DND-41 (cell line): ENCODE data around the gene LRP4.

Source experiments
- ATAC-seq: fragments of 200-7000 bp; cut with Tn5 transposase; 3 replicates; pipeline ENCODE4 v1.9.1; 2021; ENCODE audit warnings: low read depth; ENCODE audit not compliant: insufficient read depth
- DNase-seq: peaks from one replicate; pipeline ENCODE4 v3.0.0-alpha.2; 2020
- H2AFZ ChIP-seq: 2 replicates; pipeline ENCODE4 v1.6.0; 2012; ENCODE audit warnings: low read depth, low read length
- H3K27ac ChIP-seq: 2 replicates; pipeline ENCODE4 v1.5.1; 2012; ENCODE audit warnings: low read length, inconsistent platforms
- H3K27me3 ChIP-seq: fragments of 200-600 bp; sonication (generic); 2 replicates; pipeline ENCODE4 v1.6.0; 2012; ENCODE audit warnings: low read length, mild to moderate bottlenecking, inconsistent platforms; ENCODE audit not compliant: insufficient read depth, poor library complexity
- H3K36me3 ChIP-seq: 2 replicates; pipeline ENCODE4 v1.5.1; 2012; ENCODE audit warnings: low read length, inconsistent platforms; ENCODE audit not compliant: insufficient read depth
- H3K4me1 ChIP-seq: 2 replicates; pipeline ENCODE4 v1.5.1; 2012; ENCODE audit warnings: mild to moderate bottlenecking, low read length; ENCODE audit not compliant: insufficient read depth
- H3K4me2 ChIP-seq: 2 replicates; pipeline ENCODE4 v1.6.0; 2012; ENCODE audit warnings: mild to moderate bottlenecking, moderate library complexity, low read length, inconsistent platforms; ENCODE audit not compliant: insufficient read depth
- H3K4me3 ChIP-seq, 2 experiments: fragments of 200-600 bp in 1 of 2; shearing (Covaris generic) in 1 of 2; 2 replicates each; pipeline ENCODE4 v1.5.1; 2012 to 2016; ENCODE audit warnings: inconsistent platforms in 2 of 2, low read length in 2 of 2, mild to moderate bottlenecking in 2 of 2, low read depth in 1 of 2, moderate library complexity in 1 of 2
- H3K79me2 ChIP-seq: 2 replicates; pipeline ENCODE4 v1.6.0; 2012; ENCODE audit warnings: low read length, inconsistent platforms; ENCODE audit not compliant: insufficient read depth
- H3K9ac ChIP-seq: 2 replicates; pipeline ENCODE4 v1.6.0; 2012; ENCODE audit warnings: low read depth, mild to moderate bottlenecking, inconsistent platforms, low read length, moderate library complexity
- H3K9me3 ChIP-seq: 2 replicates; pipeline ENCODE4 v1.5.1; 2012; ENCODE audit warnings: low read length, moderate library complexity, mild to moderate bottlenecking, inconsistent platforms; ENCODE audit not compliant: insufficient read depth, severe bottlenecking
- H4K20me1 ChIP-seq: 2 replicates; pipeline ENCODE4 v1.6.0; 2012; ENCODE audit warnings: low read length; ENCODE audit not compliant: insufficient read depth
- EZH2 ChIP-seq: IDR thresholded peaks from 3 replicates; pipeline ENCODE4 v1.6.1; 2012; ENCODE audit warnings: borderline replicate concordance, low read depth, mild to moderate bottlenecking, moderate library complexity, low read length, inconsistent platforms; ENCODE audit not compliant: severe bottlenecking
- TF ChIP-seq, protein P1 (sequence below): IDR thresholded peaks from 2 replicates; pipeline ENCODE4 v1.5.1; 2012; ENCODE audit warnings: borderline replicate concordance, low read length, moderate library complexity, mild to moderate bottlenecking; ENCODE audit not compliant: poor library complexity, severe bottlenecking; ENCODE audit errors: extremely low read depth

LRP4 gene

DNA sequence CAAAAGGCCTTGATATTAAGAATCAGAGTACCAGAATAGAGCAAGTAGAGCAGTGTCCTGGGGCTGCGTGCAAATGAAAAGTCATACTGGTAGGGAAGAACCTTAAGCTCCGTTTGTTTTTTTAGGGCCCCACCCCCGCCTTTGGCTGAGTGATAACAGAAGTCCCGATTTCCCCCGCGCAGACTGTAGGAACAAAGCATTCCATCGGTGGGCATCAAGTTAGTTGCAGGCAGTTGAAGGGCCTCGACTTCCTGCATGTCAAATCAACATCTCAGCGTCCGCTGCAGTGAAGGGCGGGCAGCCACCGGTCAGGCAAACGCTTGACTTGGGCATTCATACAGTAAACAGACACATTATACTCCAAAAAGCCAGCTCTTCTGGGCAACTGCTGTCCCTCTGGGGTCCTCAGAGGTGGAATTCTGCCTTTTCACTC is 11.7 kb downstream of the LRP4 start:
- no peaks in the 10 kb centered on the region for H3K27me3 ChIP-seq
- H3K36me3 ChIP-seq = no peaks in the 10 kb centered on the region
- no peak overlapping the region for H3K27ac ChIP-seq
- no peaks in the 10 kb centered on the region for H3K4me1 ChIP-seq
- no peak overlapping the region for H2AFZ ChIP-seq
- no peak overlapping the region for H3K4me2 ChIP-seq
- TF ChIP-seq, protein P1, sequence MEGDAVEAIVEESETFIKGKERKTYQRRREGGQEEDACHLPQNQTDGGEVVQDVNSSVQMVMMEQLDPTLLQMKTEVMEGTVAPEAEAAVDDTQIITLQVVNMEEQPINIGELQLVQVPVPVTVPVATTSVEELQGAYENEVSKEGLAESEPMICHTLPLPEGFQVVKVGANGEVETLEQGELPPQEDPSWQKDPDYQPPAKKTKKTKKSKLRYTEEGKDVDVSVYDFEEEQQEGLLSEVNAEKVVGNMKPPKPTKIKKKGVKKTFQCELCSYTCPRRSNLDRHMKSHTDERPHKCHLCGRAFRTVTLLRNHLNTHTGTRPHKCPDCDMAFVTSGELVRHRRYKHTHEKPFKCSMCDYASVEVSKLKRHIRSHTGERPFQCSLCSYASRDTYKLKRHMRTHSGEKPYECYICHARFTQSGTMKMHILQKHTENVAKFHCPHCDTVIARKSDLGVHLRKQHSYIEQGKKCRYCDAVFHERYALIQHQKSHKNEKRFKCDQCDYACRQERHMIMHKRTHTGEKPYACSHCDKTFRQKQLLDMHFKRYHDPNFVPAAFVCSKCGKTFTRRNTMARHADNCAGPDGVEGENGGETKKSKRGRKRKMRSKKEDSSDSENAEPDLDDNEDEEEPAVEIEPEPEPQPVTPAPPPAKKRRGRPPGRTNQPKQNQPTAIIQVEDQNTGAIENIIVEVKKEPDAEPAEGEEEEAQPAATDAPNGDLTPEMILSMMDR = no peak
- TF ChIP-seq EZH2 = no peak
- H3K4me3 ChIP-seq = no peak overlapping the region
- DNase-seq (no peak), ATAC-seq (no peak)
- H3K9me3 ChIP-seq = no peaks in the 10 kb centered on the region
- no peak overlapping the region for H3K9ac ChIP-seq
- H4K20me1 ChIP-seq = no peaks in the 10 kb centered on the region
- H3K79me2 ChIP-seq = no peaks in the 10 kb centered on the region

DNA sequence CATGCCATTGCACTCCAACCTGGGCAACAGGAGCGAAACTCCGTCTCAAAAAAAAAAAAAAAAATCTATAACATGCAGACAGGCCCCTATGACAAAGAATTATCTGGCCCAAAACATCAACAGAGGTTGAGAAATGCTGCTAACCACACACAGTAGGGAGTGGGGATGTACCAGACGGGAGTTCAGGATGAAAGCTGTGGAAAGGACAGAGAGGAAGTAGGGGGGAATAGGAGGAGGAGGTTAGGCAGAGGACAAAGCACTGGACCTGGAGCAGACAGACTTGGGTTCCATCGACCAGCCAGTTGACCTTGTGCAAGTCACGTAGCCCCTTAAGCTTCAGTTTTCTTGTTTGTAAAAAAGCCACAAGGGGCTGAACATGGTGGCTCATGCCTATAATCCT is 12.5 kb downstream of the LRP4 start:
- Histone ChIP-seq H2AFZ (no peak overlapping the region), H3K4me1 (no peaks in the 10 kb centered on the region), H4K20me1 (no peaks in the 10 kb centered on the region), H3K27ac (no peak overlapping the region), H3K4me2 (no peak overlapping the region), H3K27me3 (no peaks in the 10 kb centered on the region), H3K4me3 (no peak overlapping the region), H3K36me3 (no peaks in the 10 kb centered on the region), H3K9me3 (no peaks in the 10 kb centered on the region), H3K9ac (no peak overlapping the region), H3K79me2 (no peaks in the 10 kb centered on the region)
- ATAC-seq (no peak), DNase-seq (no peak)
- TF ChIP-seq, protein P1 = no peak
- no peak for TF ChIP-seq EZH2

DNA sequence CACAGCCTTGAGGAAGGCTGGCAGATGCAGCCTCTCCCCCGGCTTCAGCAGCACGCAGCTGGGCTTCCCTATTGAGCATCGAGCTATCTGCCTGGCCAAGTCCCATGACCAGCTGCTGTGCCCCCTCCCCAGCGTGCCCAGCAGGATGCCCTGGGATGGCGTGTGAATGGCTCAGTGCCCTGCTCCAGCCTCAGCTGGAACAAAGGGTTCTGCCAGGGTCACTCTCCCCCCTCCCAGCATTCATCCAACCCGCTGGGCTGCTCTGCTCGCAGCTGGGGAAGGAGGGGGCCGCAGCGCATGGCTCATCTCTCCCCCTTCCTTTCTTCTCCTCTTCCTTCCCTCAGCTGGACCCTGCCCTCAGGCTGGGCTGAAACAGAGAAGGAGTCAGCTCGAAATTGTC is 14.5 kb downstream of the LRP4 start:
- no peaks in the 10 kb centered on the region for H3K27me3 ChIP-seq
- DNase-seq (no peak), ATAC-seq (no peak)
- no peak overlapping the region for H3K9ac ChIP-seq
- no peaks in the 10 kb centered on the region for H4K20me1 ChIP-seq
- no peak for TF ChIP-seq EZH2
- no peak overlapping the region for H3K4me2 ChIP-seq
- H3K27ac ChIP-seq = no peak overlapping the region
- H3K9me3 ChIP-seq = no peaks in the 10 kb centered on the region
- H3K79me2 ChIP-seq = no peaks in the 10 kb centered on the region
- no peak overlapping the region for H2AFZ ChIP-seq
- H3K36me3 ChIP-seq = no peaks in the 10 kb centered on the region
- no peaks in the 10 kb centered on the region for H3K4me1 ChIP-seq
- no peak overlapping the region for H3K4me3 ChIP-seq

DNA sequence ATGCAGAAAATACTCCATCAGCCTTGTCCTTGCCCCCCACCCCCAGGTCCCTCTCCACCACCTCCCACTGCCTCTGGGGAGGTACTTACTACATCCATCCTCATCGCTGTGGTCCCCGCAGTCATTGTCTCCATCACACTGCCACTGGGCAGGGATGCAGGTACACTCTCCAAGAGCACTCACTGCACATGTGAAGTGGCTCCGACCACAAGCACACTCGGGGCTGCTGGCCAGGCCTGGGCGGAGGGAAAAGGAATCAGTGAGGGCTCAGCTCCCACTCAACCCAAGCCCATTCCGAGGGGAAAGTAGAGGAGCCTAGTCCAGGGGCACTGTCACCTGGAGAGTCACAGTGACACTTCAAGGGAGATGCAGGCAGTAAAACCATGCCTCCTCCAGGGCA is 15.7 kb downstream of the LRP4 start:
- no peak overlapping the region for H2AFZ ChIP-seq
- ATAC-seq = no peak
- no peak overlapping the region for H3K4me3 ChIP-seq
- H3K9ac ChIP-seq = no peak overlapping the region
- no peak overlapping the region for H3K27ac ChIP-seq
- H3K36me3 ChIP-seq = no peaks in the 10 kb centered on the region
- DNase-seq = no peak
- H4K20me1 ChIP-seq = no peaks in the 10 kb centered on the region
- H3K4me1 ChIP-seq = no peaks in the 10 kb centered on the region
- no peak overlapping the region for H3K4me2 ChIP-seq
- TF ChIP-seq, protein P1 = no peak
- no peak for TF ChIP-seq EZH2
- H3K79me2 ChIP-seq = no peaks in the 10 kb centered on the region
- H3K9me3 ChIP-seq = no peaks in the 10 kb centered on the region
- no peaks in the 10 kb centered on the region for H3K27me3 ChIP-seq
